Gastrocnemius medialis (tissue), 4 donors: ENCODE results near the gene SCN2A. TPM values are rescaled to one million over a fixed set of nuclear protein-coding genes. Genes with fewer than 3 reads are reported as not detected.
"Not testable (repeated sequence)": the region's sequence is repeated elsewhere in the genome, so short reads cannot be mapped to it uniquely, and the experiment has no call there.

ENCODE experiments used
- ATAC-seq, 2 donors: fragments of 150-250 bp; one replicate each; pipeline ENCODE4 v1.9.1; 2016
- DNase-seq, 2 donors: peaks; one replicate each; pipeline ENCODE4 v3.0.0-alpha.2; 2019
- H3K27ac ChIP-seq, 4 donors: fragments of 200-600 bp; sonication (generic); 1 replicate in 1 of 4; 2 replicates in 3 of 4; pipeline ENCODE4 v1.5.1; 2016 to 2018; ENCODE audit warnings: mild to moderate bottlenecking in 2 of 4, moderate library complexity in 1 of 4
- H3K27me3 ChIP-seq, 3 donors: fragments of 200-600 bp; sonication (generic) in 2 of 3; 1 replicate in 1 of 3; 2 replicates in 2 of 3; pipeline versions ENCODE4 v1.5.1 to v1.6.0; 2016 to 2019; ENCODE audit warnings: mild to moderate bottlenecking in 1 of 3, moderate library complexity in 1 of 3
- H3K36me3 ChIP-seq, 2 donors: fragments of 200-600 bp; sonication (generic) in 1 of 2; one replicate each; pipeline ENCODE4 v1.5.1; 2017 to 2018
- H3K4me1 ChIP-seq, 2 donors: fragments of 200-600 bp; sonication (generic) in 1 of 2; one replicate each; pipeline ENCODE4 v1.5.1; 2016 to 2017; ENCODE audit warnings: mild to moderate bottlenecking in 2 of 2
- H3K4me3 ChIP-seq, 4 donors: fragments of 200-600 bp; sonication (generic) in 3 of 4; 1 replicate in 1 of 4; 2 replicates in 3 of 4; pipeline ENCODE4 v1.5.1; 2016 to 2019; ENCODE audit warnings: mild to moderate bottlenecking in 2 of 4
- H3K9me3 ChIP-seq, 3 donors: fragments of 200-600 bp; sonication (generic) in 2 of 3; 1 replicate in 1 of 3; 2 replicates in 2 of 3; pipeline ENCODE4 v1.5.1; 2016 to 2019
- CTCF ChIP-seq, 5 experiments: fragments of 450-650 bp in 3 of 5; fragments of 200-600 bp in 2 of 5; sonication (generic) in 2 of 5; IDR thresholded peaks in 4 of 5; conservative IDR thresholded peaks in 1 of 5; 1 replicate in 4 of 5; 2 replicates in 1 of 5; pipeline ENCODE4 v1.5.1; 2016 to 2019; ENCODE audit warnings: antibody characterized with exemption in 5 of 5, mild to moderate bottlenecking in 3 of 5, moderate library complexity in 3 of 5
- POLR2A ChIP-seq, 2 donors: fragments of 450-650 bp; IDR thresholded peaks; one replicate each; pipeline ENCODE4 v1.6.1; 2017; ENCODE audit warnings: antibody characterized with exemption in 2 of 2, mild to moderate bottlenecking in 2 of 2, moderate library complexity in 2 of 2
- in situ Hi-C, 4 donors: fragments of 200-750 bp; cut with MboI; loops; one replicate each; pipeline versions ENCODE4 v1.15.0 to v1.8.0; 2017; ENCODE audit warnings: low sequenced_read_pairs in 4 of 4
- intact Hi-C: fragments of 100-400 bp; cut with DNase I; formaldehyde crosslinking; loops from one replicate; pipeline ENCODE4 v1.15.1; 2023; ENCODE audit warnings: low total_unique reads
- total RNA-seq, 4 donors: library from RNA; depleted of rRNA; stranded (reverse); fragments of >200 nt; gene quantifications; one replicate each; pipeline versions ENCODE4 v1.1.0 to v1.2.3, GENCODE V29; 2016

The SCN2A gene
- total RNA-seq, 4 donors from 2014 or later, result not detected

- Histone ChIP-seq H3K9me3 (no peaks in the 10 kb centered on the region), H3K4me1 (no peaks in the 10 kb centered on the region), H3K4me3 (no peak overlapping the region), H3K27me3 (no peaks in the 10 kb centered on the region), H3K36me3 (no peaks in the 10 kb centered on the region), H3K27ac (no peak overlapping the region)
- intact Hi-C loops, result no loop called here
- in situ Hi-C loops, result no loop called here
- DNase-seq (no peak), ATAC-seq (no peak)
- TF ChIP-seq CTCF (IDR thresholded peaks at IDR 0.05 in 4 of 5, conservative IDR thresholded peaks at IDR 0.05 in 1 of 5) (no peak), POLR2A (IDR thresholded peaks at IDR 0.05) (no peak)
These were observed 12.2 kb downstream of the SCN2A start for GRCh38 chr2:165251366-165251765.

GRCh38 chr2:165253178-165253577 lies 14.0 kb downstream of the SCN2A start:
- Histone ChIP-seq H3K4me1 (no peaks in the 10 kb centered on the region), H3K27ac (no peak overlapping the region), H3K9me3 (no peaks in the 10 kb centered on the region), H3K4me3 (no peak overlapping the region), H3K36me3 (no peaks in the 10 kb centered on the region), H3K27me3 (no peaks in the 10 kb centered on the region)
- DNase-seq (no peak), ATAC-seq (no peak)
- in situ Hi-C loops, result no loop called here
- intact Hi-C loops, result no loop called here
- no peak for TF ChIP-seq CTCF (IDR thresholded peaks at IDR 0.05 in 4 of 5, conservative IDR thresholded peaks at IDR 0.05 in 1 of 5)
- TF ChIP-seq POLR2A (IDR thresholded peaks at IDR 0.05), result no peak

- DNase-seq (no peak), ATAC-seq (no peak)
- Histone ChIP-seq H3K27ac (no peak overlapping the region), H3K27me3 (no peaks in the 10 kb centered on the region), H3K36me3 (no peaks in the 10 kb centered on the region), H3K4me1 (no peaks in the 10 kb centered on the region), H3K9me3 (no peaks in the 10 kb centered on the region), H3K4me3 (no peak overlapping the region)
- intact Hi-C loops (no loop called here), in situ Hi-C loops (no loop called here)
- no peak for TF ChIP-seq POLR2A (IDR thresholded peaks at IDR 0.05)
- no peak for TF ChIP-seq CTCF (IDR thresholded peaks at IDR 0.05 in 4 of 5, conservative IDR thresholded peaks at IDR 0.05 in 1 of 5)
These were observed 17.4 kb downstream of the SCN2A start for GRCh38 chr2:165256618-165257017.

- intact Hi-C loops, in situ Hi-C loops, H3K4me3 ChIP-seq, H3K27ac ChIP-seq, DNase-seq, H3K4me1 ChIP-seq, H3K9me3 ChIP-seq, ATAC-seq, H3K27me3 ChIP-seq, H3K36me3 ChIP-seq: not testable (repeated sequence)
These were observed 21.1 kb downstream of the SCN2A start for GRCh38 chr2:165260347-165260746.

- in situ Hi-C loops (no loop called here), intact Hi-C loops (no loop called here)
- DNase-seq, result no peak
- peaks cover 3% of the 10 kb centered on the region in 2 donors for H3K4me1 ChIP-seq
- no peak overlapping the region for H3K27ac ChIP-seq
- no peak for ATAC-seq
- H3K36me3 ChIP-seq, result no peaks in the 10 kb centered on the region
- no peak for TF ChIP-seq CTCF (IDR thresholded peaks at IDR 0.05 in 4 of 5, conservative IDR thresholded peaks at IDR 0.05 in 1 of 5)
- TF ChIP-seq POLR2A (IDR thresholded peaks at IDR 0.05), result no peak
- H3K9me3 ChIP-seq, result no peaks in the 10 kb centered on the region
- H3K27me3 ChIP-seq, result no peaks in the 10 kb centered on the region
- H3K4me3 ChIP-seq, result no peak overlapping the region
These were observed 29.5 kb downstream of the SCN2A start for GRCh38 chr2:165268754-165269153.
